PC-9 (cell line): ENCODE results near the gene TAF1A. TPM values are rescaled to one million over a fixed set of nuclear protein-coding genes. Genes with fewer than 3 reads are reported as not detected.

Source experiments
- BruUV-seq: library from RNA; stranded (reverse); fragments of 400-500 nt; replicated peaks from 2 replicates; lab custom pipeline; 2021; lab: Mats Ljungman, UMichigan
- CTCF ChIA-PET: fragments of 300-600 bp; sonication (Branson Sonifier 250); formaldehyde crosslinking; loops from one replicate; lab custom pipeline; 2022; ENCODE audit warnings: antibody characterized with exemption; lab: Charles Lee
- POLR2A ChIA-PET: fragments of 300-600 bp; sonication (Branson Sonifier 250); formaldehyde crosslinking; loops from one replicate; lab custom pipeline; 2022; ENCODE audit warnings: antibody characterized with exemption; ENCODE audit not compliant: unreplicated experiment; lab: Charles Lee
- DNase-seq, 2 experiments: peaks; one replicate each; pipeline versions ENCODE4 v3.0.0 to v3.0.0-alpha.2; 2015 to 2022; ENCODE audit warnings: mixed read lengths in 1 of 2
- H2AFZ ChIP-seq: fragments of 200-600 bp; sonication (generic); 2 replicates; pipeline ENCODE4 v1.8.1; 2017; ENCODE audit warnings: antibody characterized with exemption
- H3F3A ChIP-seq: fragments of 200-600 bp; sonication (generic); 2 replicates; pipeline ENCODE4 v1.8.1; 2017; ENCODE audit warnings: antibody characterized with exemption, mild to moderate bottlenecking, low read depth; ENCODE audit not compliant: insufficient read depth
- H3K27ac ChIP-seq: fragments of 200-600 bp; sonication (generic); 2 replicates; pipeline ENCODE4 v1.6.1; 2016; ENCODE audit warnings: mixed run types
- H3K27me3 ChIP-seq: fragments of 200-600 bp; sonication (generic); 2 replicates; pipeline ENCODE4 v1.6.1; 2016; ENCODE audit warnings: low read depth, mixed run types; ENCODE audit not compliant: insufficient read depth
- H3K36me3 ChIP-seq: fragments of 200-600 bp; sonication (generic); 2 replicates; pipeline ENCODE4 v1.6.1; 2016; ENCODE audit warnings: low read depth, mixed run types
- H3K4me1 ChIP-seq: fragments of 200-600 bp; sonication (generic); replicated peaks from 2 replicates; pipeline ENCODE4 v1.6.1; 2016; ENCODE audit warnings: mixed run types; ENCODE audit not compliant: insufficient read depth
- H3K4me2 ChIP-seq: fragments of 200-600 bp; sonication (generic); 2 replicates; pipeline ENCODE4 v1.6.1; 2017; ENCODE audit warnings: mixed run types
- H3K4me3 ChIP-seq: fragments of 200-600 bp; sonication (generic); 2 replicates; pipeline ENCODE4 v1.6.1; 2016; ENCODE audit warnings: mixed run types
- H3K79me2 ChIP-seq: fragments of 200-600 bp; sonication (generic); 2 replicates; pipeline ENCODE4 v1.6.1; 2017; ENCODE audit warnings: low read depth, mixed run types
- H3K9me2 ChIP-seq: fragments of 200-600 bp; sonication (generic); 2 replicates; pipeline ENCODE4 v1.8.1; 2017; ENCODE audit warnings: mild to moderate bottlenecking; ENCODE audit not compliant: insufficient read depth
- H3K9me3 ChIP-seq: fragments of 200-600 bp; sonication (generic); 2 replicates; pipeline ENCODE4 v1.8.1; 2016; ENCODE audit warnings: low read depth; ENCODE audit not compliant: insufficient read depth
- H4K20me1 ChIP-seq: fragments of 200-600 bp; sonication (generic); 2 replicates; pipeline ENCODE4 v1.8.1; 2017; ENCODE audit not compliant: insufficient read depth
- EZH2 ChIP-seq: fragments of 200-600 bp; sonication (generic); IDR thresholded peaks from 2 replicates; pipeline ENCODE4 v1.8.0; 2017; ENCODE audit warnings: antibody characterized with exemption, low read depth
- intact Hi-C: fragments of 100-400 bp; cut with micrococcal nuclease; formaldehyde crosslinking; loops from one replicate; pipeline ENCODE4 v1.10.0; 2022; ENCODE audit not compliant: unreplicated experiment
- total RNA-seq: library from RNA; stranded (reverse); gene quantifications from 2 replicates; pipeline ENCODE4 v1.2.3, GENCODE V29; 2021
- TF ChIP-seq, protein P1 (sequence below): fragments of 200-600 bp; sonication (generic); conservative IDR thresholded peaks from 2 replicates; pipeline ENCODE4 v1.6.1; 2017; ENCODE audit warnings: mixed run types, antibody characterized with exemption, mild to moderate bottlenecking, moderate library complexity

Gene TAF1A
- total RNA-seq, 1 experiment from 2014 or later: 18.4 TPM

DNA sequence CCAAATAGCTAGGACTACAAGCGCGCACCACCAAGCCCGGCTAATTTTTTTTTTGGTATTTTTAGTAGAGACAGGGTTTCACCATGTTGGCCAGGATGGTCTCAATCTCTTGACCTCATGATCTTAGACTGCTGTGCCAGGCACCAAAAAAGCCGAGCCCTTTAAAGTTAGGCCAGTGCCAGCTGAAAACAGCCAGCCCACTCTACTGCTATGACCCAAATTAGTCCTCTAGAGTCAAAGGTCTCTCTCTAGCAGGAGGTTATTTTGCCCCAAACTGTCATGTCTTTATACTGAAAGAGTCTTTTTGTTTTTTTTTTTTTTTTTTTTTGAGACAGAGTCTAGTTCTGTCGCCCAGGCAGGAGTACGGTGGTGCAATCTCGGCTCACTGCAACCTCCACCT is 32.2 kb downstream of the TAF1A start:
- Histone ChIP-seq H3K9me2 (no peaks in the 10 kb centered on the region), H3K4me1 (no peaks in the 10 kb centered on the region), H4K20me1 (no peaks in the 10 kb centered on the region; the same call in 1 of the 2 replicates), H3K4me3 (no peak overlapping the region), H3K36me3 (peaks cover 25% of the 10 kb centered on the region), H2AFZ (no peak overlapping the region), H3K4me2 (no peak overlapping the region), H3K79me2 (no peaks in the 10 kb centered on the region), H3K27me3 (no peaks in the 10 kb centered on the region), H3K9me3 (no peaks in the 10 kb centered on the region), H3K27ac (no peak overlapping the region), H3F3A (peaks cover 4% of the 10 kb centered on the region; the same call in 1 of the 2 replicates)
- BruUV-seq: no TSS peak
- ChIA-PET CTCF (no interaction called here), POLR2A (no interaction called here)
- TF ChIP-seq, protein P1, sequence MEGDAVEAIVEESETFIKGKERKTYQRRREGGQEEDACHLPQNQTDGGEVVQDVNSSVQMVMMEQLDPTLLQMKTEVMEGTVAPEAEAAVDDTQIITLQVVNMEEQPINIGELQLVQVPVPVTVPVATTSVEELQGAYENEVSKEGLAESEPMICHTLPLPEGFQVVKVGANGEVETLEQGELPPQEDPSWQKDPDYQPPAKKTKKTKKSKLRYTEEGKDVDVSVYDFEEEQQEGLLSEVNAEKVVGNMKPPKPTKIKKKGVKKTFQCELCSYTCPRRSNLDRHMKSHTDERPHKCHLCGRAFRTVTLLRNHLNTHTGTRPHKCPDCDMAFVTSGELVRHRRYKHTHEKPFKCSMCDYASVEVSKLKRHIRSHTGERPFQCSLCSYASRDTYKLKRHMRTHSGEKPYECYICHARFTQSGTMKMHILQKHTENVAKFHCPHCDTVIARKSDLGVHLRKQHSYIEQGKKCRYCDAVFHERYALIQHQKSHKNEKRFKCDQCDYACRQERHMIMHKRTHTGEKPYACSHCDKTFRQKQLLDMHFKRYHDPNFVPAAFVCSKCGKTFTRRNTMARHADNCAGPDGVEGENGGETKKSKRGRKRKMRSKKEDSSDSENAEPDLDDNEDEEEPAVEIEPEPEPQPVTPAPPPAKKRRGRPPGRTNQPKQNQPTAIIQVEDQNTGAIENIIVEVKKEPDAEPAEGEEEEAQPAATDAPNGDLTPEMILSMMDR: no peak
- no peak for TF ChIP-seq EZH2
- intact Hi-C loops: no loop called here
- no peak for DNase-seq

DNA sequence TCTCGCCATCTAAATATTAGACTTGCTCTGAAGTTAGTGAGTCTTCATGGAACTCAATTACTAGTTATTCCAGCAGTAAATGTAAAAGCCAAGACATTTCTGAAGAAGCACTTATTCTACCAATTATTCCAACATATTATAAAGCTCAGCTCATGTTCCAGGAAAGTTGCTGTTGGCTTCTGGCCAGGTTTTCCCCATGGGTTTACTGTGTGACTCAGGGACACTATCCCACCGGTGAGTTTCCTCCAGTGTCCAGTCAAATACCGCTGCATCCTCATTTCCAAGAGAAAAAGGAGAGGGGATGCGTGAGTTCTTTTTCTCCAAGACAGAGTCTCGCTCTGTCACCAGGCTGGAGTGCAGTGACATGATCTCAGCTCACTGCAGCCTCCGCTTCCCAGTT is 32.6 kb downstream of the TAF1A start:
- no peak for DNase-seq
- Histone ChIP-seq H2AFZ (no peak overlapping the region), H3K27me3 (no peaks in the 10 kb centered on the region), H3K27ac (no peak overlapping the region), H3K79me2 (no peaks in the 10 kb centered on the region), H3K4me1 (no peaks in the 10 kb centered on the region), H3K9me3 (no peaks in the 10 kb centered on the region), H3K36me3 (peaks cover 21% of the 10 kb centered on the region), H3K4me3 (no peak overlapping the region), H3F3A (peaks cover 4% of the 10 kb centered on the region; the same call in 1 of the 2 replicates), H4K20me1 (no peaks in the 10 kb centered on the region; the same call in 1 of the 2 replicates), H3K4me2 (no peak overlapping the region), H3K9me2 (no peaks in the 10 kb centered on the region)
- intact Hi-C loops: no loop called here
- POLR2A ChIA-PET: no interaction called here
- BruUV-seq: no TSS peak
- CTCF ChIA-PET: no interaction called here
- TF ChIP-seq EZH2: no peak
- TF ChIP-seq, protein P1: no peak

DNA sequence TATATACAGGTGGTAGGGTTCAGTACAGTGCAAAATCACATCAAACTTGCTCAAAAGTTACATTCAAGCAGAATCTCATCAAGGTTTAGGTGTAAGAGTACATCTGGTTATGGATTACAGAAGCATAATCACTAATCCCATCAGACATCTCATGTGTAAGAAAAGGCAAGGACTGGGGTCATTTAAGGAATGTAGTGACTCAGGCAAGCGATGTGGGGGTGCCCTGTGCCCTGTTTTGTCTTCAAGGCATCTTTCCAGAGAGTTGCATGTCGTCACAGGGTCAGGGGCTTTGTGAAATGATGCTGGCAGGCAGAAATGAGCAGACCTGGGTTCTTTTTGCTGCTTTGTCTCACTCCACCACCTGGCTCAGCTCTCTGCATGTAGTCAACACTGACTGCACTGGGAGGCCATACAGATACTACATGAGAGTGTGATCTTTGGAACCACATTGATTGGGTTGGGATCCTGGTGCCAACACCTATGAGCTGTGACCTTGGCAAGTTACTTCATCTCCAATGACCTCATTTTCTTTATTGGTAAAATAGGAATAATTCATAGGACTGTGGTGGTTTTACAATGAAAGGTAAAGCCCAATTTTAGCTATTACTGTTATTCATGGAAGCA is 33.6 kb downstream of the TAF1A start:
- TF ChIP-seq, protein P1: no peak
- TF ChIP-seq EZH2: no peak
- Histone ChIP-seq H3K4me3 (no peak overlapping the region), H3K79me2 (no peaks in the 10 kb centered on the region), H3F3A (peaks cover 4% of the 10 kb centered on the region; the same call in 1 of the 2 replicates), H3K27ac (no peak overlapping the region), H3K9me3 (no peaks in the 10 kb centered on the region), H3K4me2 (no peak overlapping the region), H3K4me1 (no peaks in the 10 kb centered on the region), H3K9me2 (no peaks in the 10 kb centered on the region), H3K27me3 (no peaks in the 10 kb centered on the region), H3K36me3 (peaks cover 14% of the 10 kb centered on the region), H2AFZ (no peak overlapping the region), H4K20me1 (no peaks in the 10 kb centered on the region; the same call in 1 of the 2 replicates)
- intact Hi-C loops: no loop called here
- no TSS peak for BruUV-seq
- POLR2A ChIA-PET: interaction anchor here (0.6 kb wide), 1 partner anchor 806 kb away, joined by 3 read pairs; no protein-coding TSS in a partner anchor
- CTCF ChIA-PET: no interaction called here
- DNase-seq: no peak
